Vagina (tissue), 2 donors: ENCODE results near the gene CYP26B1. TPM values are rescaled to one million over a fixed set of nuclear protein-coding genes. Genes with fewer than 3 reads are reported as not detected.

Experiments used
- DNase-seq, 2 donors: peaks; one replicate each; pipeline ENCODE4 v3.0.0-alpha.2; 2017; ENCODE audit errors: extremely low spot score in 2 of 2
- H3K27ac ChIP-seq: fragments of 200-600 bp; sonication (generic); one replicate; pipeline ENCODE4 v1.5.1; 2019
- H3K27me3 ChIP-seq: fragments of 200-600 bp; sonication (generic); one replicate; pipeline ENCODE4 v1.5.1; 2019
- H3K36me3 ChIP-seq, 2 donors: fragments of 200-600 bp; sonication (generic); one replicate each; pipeline ENCODE4 v1.5.1; 2017 to 2019
- H3K4me1 ChIP-seq: fragments of 200-600 bp; sonication (generic); one replicate; pipeline ENCODE4 v1.5.1; 2019
- H3K4me3 ChIP-seq, 2 donors: fragments of 200-600 bp; sonication (generic); 1 replicate in 1 of 2; 2 replicates in 1 of 2; pipeline ENCODE4 v1.5.1; 2016 to 2019
- H3K9me3 ChIP-seq: fragments of 200-600 bp; sonication (generic); one replicate; pipeline ENCODE4 v1.5.1; 2019
- POLR2A ChIP-seq, 2 donors: fragments of 450-650 bp; IDR thresholded peaks; one replicate each; pipeline ENCODE4 v1.6.1; 2017; ENCODE audit warnings: antibody characterized with exemption in 2 of 2, mild to moderate bottlenecking in 2 of 2, moderate library complexity in 2 of 2
- POLR2AphosphoS5 ChIP-seq, 2 donors: sonication (generic); formaldehyde crosslinking; IDR thresholded peaks; one replicate each; pipeline ENCODE4 v1.9.0; 2017; ENCODE audit warnings: antibody characterized with exemption in 2 of 2, mild to moderate bottlenecking in 2 of 2, low read depth in 1 of 2; ENCODE audit not compliant: insufficient read depth in 1 of 2
- intact Hi-C: fragments of 100-400 bp; cut with DNase I; formaldehyde crosslinking; loops from one replicate; pipeline ENCODE4 v1.15.1; 2023
- total RNA-seq: library from RNA; depleted of rRNA; stranded (reverse); fragments of >200 nt; gene quantifications from one replicate; pipeline ENCODE4 v1.2.3, GENCODE V29; 2016
- TF ChIP-seq, protein P1 (sequence below), 3 experiments: fragments of 450-650 bp in 2 of 3; fragments of 200-600 bp in 1 of 3; sonication (generic) in 1 of 3; IDR thresholded peaks; one replicate each; pipeline ENCODE4 v1.5.1; 2017 to 2019; ENCODE audit warnings: antibody characterized with exemption in 3 of 3, mild to moderate bottlenecking in 2 of 3, moderate library complexity in 2 of 3

Gene CYP26B1
- total RNA-seq, 1 donor from 2014 or later, result 6.9 TPM

DNA sequence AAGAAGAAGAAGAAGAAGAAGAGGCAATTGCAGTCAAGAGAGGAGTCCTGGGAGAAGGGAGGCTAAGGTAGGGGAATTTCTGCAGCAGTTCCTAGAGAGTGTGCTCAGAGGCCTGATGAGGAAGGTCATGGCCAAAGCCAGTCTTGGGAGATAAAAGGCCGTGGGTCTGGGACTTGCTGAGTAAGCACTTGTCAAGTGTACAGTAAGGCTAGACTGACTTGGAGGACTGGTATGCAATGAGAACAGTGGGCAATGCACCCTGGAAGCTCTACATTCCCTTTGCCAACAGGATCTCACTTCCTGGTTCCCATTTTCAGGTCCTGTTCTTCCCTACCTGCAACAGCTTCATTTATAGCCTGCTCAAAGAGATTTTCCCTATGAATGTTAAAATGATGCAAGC, 28.6 kb upstream of the CYP26B1 start:
- no peak overlapping the region for H3K27ac ChIP-seq
- H3K9me3 ChIP-seq, result no peaks in the 10 kb centered on the region
- H3K4me1 ChIP-seq, result no peaks in the 10 kb centered on the region
- intact Hi-C loops, result no loop called here
- no peaks in the 10 kb centered on the region for H3K27me3 ChIP-seq
- no peak overlapping the region for H3K4me3 ChIP-seq
- peaks cover 0 to 17% of the 10 kb centered on the region in 2 donors for H3K36me3 ChIP-seq
- no peak for TF ChIP-seq POLR2A (IDR thresholded peaks at IDR 0.05)
- TF ChIP-seq, protein P1, sequence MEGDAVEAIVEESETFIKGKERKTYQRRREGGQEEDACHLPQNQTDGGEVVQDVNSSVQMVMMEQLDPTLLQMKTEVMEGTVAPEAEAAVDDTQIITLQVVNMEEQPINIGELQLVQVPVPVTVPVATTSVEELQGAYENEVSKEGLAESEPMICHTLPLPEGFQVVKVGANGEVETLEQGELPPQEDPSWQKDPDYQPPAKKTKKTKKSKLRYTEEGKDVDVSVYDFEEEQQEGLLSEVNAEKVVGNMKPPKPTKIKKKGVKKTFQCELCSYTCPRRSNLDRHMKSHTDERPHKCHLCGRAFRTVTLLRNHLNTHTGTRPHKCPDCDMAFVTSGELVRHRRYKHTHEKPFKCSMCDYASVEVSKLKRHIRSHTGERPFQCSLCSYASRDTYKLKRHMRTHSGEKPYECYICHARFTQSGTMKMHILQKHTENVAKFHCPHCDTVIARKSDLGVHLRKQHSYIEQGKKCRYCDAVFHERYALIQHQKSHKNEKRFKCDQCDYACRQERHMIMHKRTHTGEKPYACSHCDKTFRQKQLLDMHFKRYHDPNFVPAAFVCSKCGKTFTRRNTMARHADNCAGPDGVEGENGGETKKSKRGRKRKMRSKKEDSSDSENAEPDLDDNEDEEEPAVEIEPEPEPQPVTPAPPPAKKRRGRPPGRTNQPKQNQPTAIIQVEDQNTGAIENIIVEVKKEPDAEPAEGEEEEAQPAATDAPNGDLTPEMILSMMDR (IDR thresholded peaks at IDR 0.05), result no peak
- no peak for TF ChIP-seq POLR2AphosphoS5 (IDR thresholded peaks at IDR 0.05; ENCODE audit: insufficient read depth in 1 of 2, low read depth in 1 of 2)
- peak in 1 of 2 donors; percentile 25 for DNase-seq

DNA sequence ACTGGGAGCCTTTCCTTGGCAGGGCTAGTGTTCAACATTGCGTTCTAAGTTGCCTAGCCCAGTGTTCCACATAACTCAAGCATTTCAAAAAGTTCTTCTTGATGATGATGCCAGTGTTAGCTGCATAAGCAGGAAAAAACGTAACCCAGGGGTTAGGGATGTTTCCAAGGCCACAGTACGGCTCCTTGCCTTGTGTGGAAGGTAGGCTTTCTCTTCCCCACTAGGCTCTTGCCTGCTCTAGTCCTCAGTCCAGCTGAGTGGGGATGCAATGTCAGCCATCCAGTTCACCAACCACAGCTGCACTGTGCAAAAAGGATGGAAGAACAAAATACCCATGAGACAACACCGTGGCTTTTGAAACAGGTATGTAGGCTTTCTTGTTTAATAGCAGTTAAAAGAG, 28.0 kb upstream of the CYP26B1 start:
- Histone ChIP-seq H3K4me1 (no peaks in the 10 kb centered on the region), H3K27me3 (no peaks in the 10 kb centered on the region), H3K36me3 (peaks cover 0 to 17% of the 10 kb centered on the region in 2 donors), H3K4me3 (no peak overlapping the region), H3K9me3 (no peaks in the 10 kb centered on the region), H3K27ac (no peak overlapping the region)
- intact Hi-C loops, result no loop called here
- DNase-seq, result peak in 1 of 2 donors; percentile 72
- TF ChIP-seq POLR2AphosphoS5 (IDR thresholded peaks at IDR 0.05; ENCODE audit: insufficient read depth in 1 of 2, low read depth in 1 of 2) (no peak), POLR2A (IDR thresholded peaks at IDR 0.05) (no peak)
- TF ChIP-seq, protein P1 (IDR thresholded peaks at IDR 0.05), result no peak

DNA sequence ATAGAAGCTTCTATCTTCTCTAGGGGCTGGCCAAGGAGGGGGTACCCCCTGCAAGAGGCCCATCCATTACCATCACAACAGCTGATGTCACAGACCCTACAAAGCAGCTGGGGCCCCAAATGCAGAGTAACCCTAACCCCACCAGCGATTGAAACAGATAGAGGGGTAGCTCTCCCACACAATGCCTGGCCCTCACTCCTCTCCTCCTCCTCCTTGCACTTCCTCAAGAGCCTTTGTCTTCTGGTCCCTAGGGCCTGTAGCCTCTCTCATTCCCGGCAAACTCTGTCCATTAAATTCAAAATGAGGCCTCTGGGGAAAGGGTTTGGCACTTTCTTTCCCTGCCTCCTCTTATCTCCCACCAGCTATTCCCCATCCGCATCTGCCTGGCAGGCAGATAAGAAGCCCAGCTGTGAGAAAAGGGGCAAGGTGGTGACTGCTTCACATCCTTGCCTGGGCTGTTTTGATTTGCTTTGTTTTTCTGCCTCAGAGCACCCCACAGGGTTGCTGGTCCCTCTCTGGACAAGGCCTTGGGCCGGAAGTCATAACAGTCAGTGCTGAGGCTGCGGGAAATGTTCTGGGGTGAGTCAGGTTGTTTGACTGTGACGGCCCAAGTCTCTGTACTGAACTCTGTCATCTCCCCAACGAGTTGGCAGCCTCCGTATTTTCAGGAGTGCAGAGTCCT, 26.1 kb upstream of the CYP26B1 start:
- no peaks in the 10 kb centered on the region for H3K9me3 ChIP-seq
- no peaks in the 10 kb centered on the region for H3K27me3 ChIP-seq
- peak in 1 of 2 donors; percentile 69 for DNase-seq
- no peak overlapping the region for H3K27ac ChIP-seq
- no peak overlapping the region for H3K4me3 ChIP-seq
- intact Hi-C loops, result no loop called here
- H3K4me1 ChIP-seq, result no peaks in the 10 kb centered on the region
- TF ChIP-seq POLR2AphosphoS5 (IDR thresholded peaks at IDR 0.05; ENCODE audit: insufficient read depth in 1 of 2, low read depth in 1 of 2) (no peak), POLR2A (IDR thresholded peaks at IDR 0.05) (no peak)
- TF ChIP-seq, protein P1 (IDR thresholded peaks at IDR 0.05), result no peak
- H3K36me3 ChIP-seq, result peaks cover 0 to 10% of the 10 kb centered on the region in 2 donors

DNA sequence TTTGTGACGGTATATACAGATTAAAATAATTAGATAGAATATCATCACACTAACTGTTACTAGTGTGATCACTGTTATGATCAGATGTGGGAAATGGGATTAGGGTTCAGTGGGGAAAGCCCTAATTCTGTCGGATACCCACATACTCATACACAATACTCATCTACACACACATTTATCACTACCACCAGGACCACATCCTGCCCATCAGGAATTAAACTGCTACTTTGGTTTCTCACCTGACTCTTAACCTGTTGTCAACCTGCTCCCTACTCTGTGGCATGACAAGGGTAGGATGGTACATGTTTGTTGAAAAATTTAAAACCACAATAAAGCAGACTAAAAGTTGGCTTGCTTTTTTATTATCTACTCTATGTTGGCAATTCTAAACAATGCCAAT, 24.8 kb upstream of the CYP26B1 start:
- no peaks in the 10 kb centered on the region for H3K27me3 ChIP-seq
- no peaks in the 10 kb centered on the region for H3K4me1 ChIP-seq
- intact Hi-C loops, result no loop called here
- H3K36me3 ChIP-seq, result no peaks in the 10 kb centered on the region
- DNase-seq, result no peak
- no peak overlapping the region for H3K4me3 ChIP-seq
- TF ChIP-seq POLR2A (IDR thresholded peaks at IDR 0.05) (no peak), POLR2AphosphoS5 (IDR thresholded peaks at IDR 0.05; ENCODE audit: insufficient read depth in 1 of 2, low read depth in 1 of 2) (no peak)
- TF ChIP-seq, protein P1 (IDR thresholded peaks at IDR 0.05), result no peak
- no peak overlapping the region for H3K27ac ChIP-seq
- H3K9me3 ChIP-seq, result no peaks in the 10 kb centered on the region

DNA sequence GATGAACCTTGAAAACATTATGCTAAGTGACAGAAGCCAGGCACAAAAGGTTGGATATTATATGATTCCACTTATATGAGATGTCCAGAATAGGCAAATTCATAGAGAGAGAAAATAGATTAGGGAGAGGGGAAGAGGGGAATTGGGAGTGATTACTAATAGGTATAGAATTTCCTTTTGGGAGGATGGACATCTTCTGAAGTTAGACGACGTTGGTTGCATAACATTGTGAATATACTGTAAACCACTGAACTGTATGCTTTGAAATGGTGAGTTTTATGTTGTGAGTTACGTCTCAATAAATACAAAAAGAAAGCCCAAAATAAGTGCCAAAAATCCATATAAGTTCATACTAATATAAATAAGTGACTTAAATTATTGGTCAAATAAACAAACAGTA, 18.6 kb upstream of the CYP26B1 start:
- intact Hi-C loops, result no loop called here
- no peaks in the 10 kb centered on the region for H3K9me3 ChIP-seq
- H3K27me3 ChIP-seq, result no peaks in the 10 kb centered on the region
- no peaks in the 10 kb centered on the region for H3K36me3 ChIP-seq
- TF ChIP-seq, protein P1 (IDR thresholded peaks at IDR 0.05), result no peak
- H3K4me1 ChIP-seq, result no peaks in the 10 kb centered on the region
- H3K4me3 ChIP-seq, result no peak overlapping the region
- H3K27ac ChIP-seq, result no peak overlapping the region
- no peak for DNase-seq
